Uterus (tissue), 2 donors: ENCODE measurements around the gene MAGI2.

ENCODE experiments used
- CTCF ChIP-seq, 4 experiments: fragments of 200-600 bp in 2 of 4; fragments of 450-650 bp in 2 of 4; sonication (generic) in 2 of 4; IDR thresholded peaks; one replicate each; pipeline ENCODE4 v1.5.1; 2016 to 2019; ENCODE audit warnings: antibody characterized with exemption in 4 of 4, mild to moderate bottlenecking in 2 of 4, moderate library complexity in 1 of 4
- POLR2A ChIP-seq, 2 donors: fragments of 450-650 bp; IDR thresholded peaks; one replicate each; pipeline ENCODE4 v1.6.1; 2016; ENCODE audit warnings: antibody characterized with exemption in 2 of 2, mild to moderate bottlenecking in 1 of 2, moderate library complexity in 1 of 2

- TF ChIP-seq CTCF (IDR thresholded peaks at IDR 0.05) (no peak), POLR2A (IDR thresholded peaks at IDR 0.05) (no peak)
Measured at GRCh38 chr7:78355834-78356233, 1097.6 kb downstream of the MAGI2 start.
